ENCODE measurements around the gene ZNF770.

DNA sequence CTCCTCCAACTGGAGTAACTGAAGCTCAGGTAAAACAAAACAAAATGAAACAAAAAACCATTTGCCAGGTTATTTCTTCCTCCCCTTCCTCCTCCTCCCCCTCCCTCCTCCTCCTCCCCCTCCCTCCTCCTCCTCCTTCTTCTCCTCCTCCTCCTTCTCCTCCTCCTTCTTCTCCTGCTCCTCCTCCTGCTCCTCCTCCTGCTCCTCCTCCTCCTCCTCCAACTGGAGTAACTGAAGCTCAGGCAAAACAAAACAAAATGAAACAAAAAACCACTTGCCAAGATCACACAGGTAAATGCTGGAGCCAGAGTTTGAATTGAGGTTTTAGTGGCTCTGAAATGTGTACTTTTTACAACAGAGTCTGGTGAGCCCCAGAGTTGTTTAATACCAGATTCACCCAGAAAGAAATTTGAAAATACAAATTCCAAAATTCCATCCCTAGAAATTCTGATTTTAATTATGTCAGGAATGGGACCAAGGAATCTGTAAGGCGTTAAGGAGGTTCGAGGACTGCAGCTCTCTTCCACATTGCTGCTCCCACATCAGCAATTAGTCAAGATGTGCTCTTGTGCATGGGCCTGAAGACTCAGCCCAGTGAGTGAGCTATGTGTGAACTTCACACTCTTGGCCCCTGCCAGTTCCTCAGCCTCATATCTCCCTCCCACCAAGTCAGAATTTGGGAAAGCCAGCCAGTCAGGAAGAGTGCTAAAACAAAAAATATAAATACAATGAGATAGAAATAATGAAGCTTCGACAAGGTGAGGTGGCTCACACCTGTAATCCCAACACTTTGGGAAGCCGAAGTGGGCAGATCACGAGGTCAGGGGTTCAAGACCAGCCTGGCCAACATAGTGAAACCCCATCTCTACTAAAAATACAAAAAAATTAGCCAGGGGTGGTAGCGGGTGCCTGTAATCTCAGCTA lies 31.6 kb upstream of the ZNF770 start:
- TF ChIP-seq CREB1 (IDR thresholded peaks at IDR 0.05; ENCODE audit: low read depth) (no peak), POLR2AphosphoS5 (IDR thresholded peaks at IDR 0.05; ENCODE audit: low read length) (no peak), EZH2 (IDR thresholded peaks at IDR 0.05; ENCODE audit: borderline replicate concordance, control insufficient read depth, low read depth, low read length) (no peak), ATF7 (IDR thresholded peaks at IDR 0.05; ENCODE audit: low read depth) (no peak), MLLT1 (IDR thresholded peaks at IDR 0.05) (no peak), POLR2A (IDR thresholded peaks at IDR 0.05; ENCODE audit: low read depth, low read length) (no peak), HDGF (IDR thresholded peaks at IDR 0.05) (no peak), SUZ12 (IDR thresholded peaks at IDR 0.05; ENCODE audit: unreplicated experiment) (no peak), EGR1 (IDR thresholded peaks at IDR 0.05; ENCODE audit: borderline replicate concordance in 1 of 2, low read depth in 2 of 2, low read length in 2 of 2) (no peak), RFX5 (IDR thresholded peaks at IDR 0.05; ENCODE audit: low read depth, low read length) (no peak), SKIL (IDR thresholded peaks at IDR 0.05; ENCODE audit: low read depth, poor library complexity, severe bottlenecking) (no peak), SREBF2 (IDR thresholded peaks at IDR 0.05; ENCODE audit: low read length) (no peak), JUNB (IDR thresholded peaks at IDR 0.05) (no peak)
- TF ChIP-seq, protein P1, sequence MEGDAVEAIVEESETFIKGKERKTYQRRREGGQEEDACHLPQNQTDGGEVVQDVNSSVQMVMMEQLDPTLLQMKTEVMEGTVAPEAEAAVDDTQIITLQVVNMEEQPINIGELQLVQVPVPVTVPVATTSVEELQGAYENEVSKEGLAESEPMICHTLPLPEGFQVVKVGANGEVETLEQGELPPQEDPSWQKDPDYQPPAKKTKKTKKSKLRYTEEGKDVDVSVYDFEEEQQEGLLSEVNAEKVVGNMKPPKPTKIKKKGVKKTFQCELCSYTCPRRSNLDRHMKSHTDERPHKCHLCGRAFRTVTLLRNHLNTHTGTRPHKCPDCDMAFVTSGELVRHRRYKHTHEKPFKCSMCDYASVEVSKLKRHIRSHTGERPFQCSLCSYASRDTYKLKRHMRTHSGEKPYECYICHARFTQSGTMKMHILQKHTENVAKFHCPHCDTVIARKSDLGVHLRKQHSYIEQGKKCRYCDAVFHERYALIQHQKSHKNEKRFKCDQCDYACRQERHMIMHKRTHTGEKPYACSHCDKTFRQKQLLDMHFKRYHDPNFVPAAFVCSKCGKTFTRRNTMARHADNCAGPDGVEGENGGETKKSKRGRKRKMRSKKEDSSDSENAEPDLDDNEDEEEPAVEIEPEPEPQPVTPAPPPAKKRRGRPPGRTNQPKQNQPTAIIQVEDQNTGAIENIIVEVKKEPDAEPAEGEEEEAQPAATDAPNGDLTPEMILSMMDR (IDR thresholded peaks at IDR 0.05 in 2 of 3, conservative IDR thresholded peaks at IDR 0.05 in 1 of 3; ENCODE audit: control insufficient read depth in 2 of 3, extremely low read depth in 1 of 3, insufficient read depth in 1 of 3, low read depth in 3 of 3, low read length in 3 of 3), result no peak

Measured in GM12878 (cell line).